ENCODE measurements around the gene FXYD2. TPM values are rescaled to one million over a fixed set of nuclear protein-coding genes. Genes with fewer than 3 reads are reported as not detected.

Gene FXYD2
- total RNA-seq, 6 experiments from 2014 or later = 9.3 to 13.7 (median 11.4) TPM

GRCh38 chr11:117790279-117790678 lies 34.3 kb downstream of the FXYD2 start:
- intact Hi-C loops (cut with DNase I) = loop anchor here in 1 of 2 donors (10.0 kb wide), 1 partner anchor 365 kb away; no protein-coding TSS in a partner anchor
- Histone ChIP-seq H3K36me3 (no peaks in the 10 kb centered on the region), H3K4me3 (no peak overlapping the region), H3K4me1 (no peaks in the 10 kb centered on the region), H3K27ac (no peak overlapping the region), H3K9me3 (no peaks in the 10 kb centered on the region), H3K27me3 (peaks cover 0 to under 1% of the 10 kb centered on the region in 2 donors)
- no peak for DNase-seq
- WGBS (ENCODE audit: insufficient coverage, low coverage, low lambda C conversion rate, missing lambda C conversion rate) = 40% methylated on average over 1 of the region's 3 CpGs
- TF ChIP-seq CTCF (IDR thresholded peaks at IDR 0.05) (no peak), POLR2A (IDR thresholded peaks at IDR 0.05) (no peak)
- ATAC-seq = no peak

- intact Hi-C loops (cut with DNase I) = no loop called here
- no peak overlapping the region for H3K4me3 ChIP-seq
- no peaks in the 10 kb centered on the region for H3K9me3 ChIP-seq
- ATAC-seq (no peak), DNase-seq (no peak)
- H3K4me1 ChIP-seq = no peaks in the 10 kb centered on the region
- 78% methylated on average over 3 of the region's 4 CpGs for WGBS (ENCODE audit: insufficient coverage, low coverage, low lambda C conversion rate, missing lambda C conversion rate)
- TF ChIP-seq CTCF (IDR thresholded peaks at IDR 0.05) (no peak), POLR2A (IDR thresholded peaks at IDR 0.05) (no peak)
- no peaks in the 10 kb centered on the region for H3K36me3 ChIP-seq
- no peak overlapping the region for H3K27ac ChIP-seq
- H3K27me3 ChIP-seq = no peaks in the 10 kb centered on the region
These were observed 35.3 kb downstream of the FXYD2 start for GRCh38 chr11:117789241-117789640.

DNA sequence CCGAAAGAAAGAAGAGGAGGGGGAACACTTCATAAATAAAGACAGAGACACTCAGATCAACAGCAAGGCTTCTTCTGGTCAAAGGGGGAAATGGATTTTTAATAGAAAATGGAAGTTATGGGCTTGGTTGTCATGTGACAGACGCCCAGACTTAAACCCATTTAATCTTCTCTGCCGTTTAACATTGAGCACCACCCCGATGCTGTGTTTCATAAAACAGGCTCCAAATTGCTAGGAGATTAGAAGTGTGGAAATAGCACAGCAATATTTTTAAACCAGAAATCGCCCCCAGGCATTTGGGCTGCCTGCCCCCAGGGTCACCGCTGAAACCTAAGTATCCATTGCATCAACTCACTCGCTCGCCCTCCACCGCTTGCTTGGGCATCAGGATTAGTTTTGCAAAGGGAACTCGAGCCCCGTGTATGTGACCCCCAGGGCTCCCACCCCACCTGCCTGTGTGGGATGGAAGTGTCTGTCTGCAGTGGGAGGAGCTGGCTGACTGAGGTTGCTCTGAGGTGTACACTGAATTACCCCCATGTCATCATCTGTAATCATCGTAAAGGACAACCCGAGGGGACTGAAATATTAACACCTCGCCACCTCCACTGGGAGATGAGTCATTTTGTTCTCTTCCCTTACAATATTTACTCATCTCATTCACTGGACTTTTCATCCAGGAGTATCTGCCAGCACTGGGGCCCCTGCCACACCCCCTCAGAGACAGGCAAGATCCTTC lies 38.2 kb downstream of the FXYD2 start:
- TF ChIP-seq CTCF (IDR thresholded peaks at IDR 0.05) (no peak), POLR2A (IDR thresholded peaks at IDR 0.05) (no peak)
- Histone ChIP-seq H3K27me3 (no peaks in the 10 kb centered on the region), H3K4me1 (no peaks in the 10 kb centered on the region), H3K27ac (no peak overlapping the region), H3K9me3 (no peaks in the 10 kb centered on the region), H3K4me3 (no peak overlapping the region), H3K36me3 (no peaks in the 10 kb centered on the region)
- DNase-seq = no peak
- intact Hi-C loops (cut with DNase I) = no loop called here
- 55% methylated on average over 13 of the region's 14 CpGs for WGBS (ENCODE audit: insufficient coverage, low coverage, low lambda C conversion rate, missing lambda C conversion rate)
- no peak for ATAC-seq

GRCh38 chr11:117782101-117782500 lies 42.4 kb downstream of the FXYD2 start:
- ATAC-seq = no peak
- Histone ChIP-seq H3K27ac (no peak overlapping the region), H3K27me3 (no peaks in the 10 kb centered on the region), H3K9me3 (no peaks in the 10 kb centered on the region), H3K4me3 (no peak overlapping the region), H3K36me3 (no peaks in the 10 kb centered on the region), H3K4me1 (no peaks in the 10 kb centered on the region)
- 40% methylated on average over 2 of the region's 11 CpGs for WGBS (ENCODE audit: insufficient coverage, low coverage, low lambda C conversion rate, missing lambda C conversion rate)
- intact Hi-C loops (cut with DNase I) = no loop called here
- no peak for DNase-seq
- TF ChIP-seq CTCF (IDR thresholded peaks at IDR 0.05) = no peak
- no peak for TF ChIP-seq POLR2A (IDR thresholded peaks at IDR 0.05)

All from right lobe of liver (tissue), 6 donors.